ENCODE data around the gene CCBE1.

- TF ChIP-seq CTCF (IDR thresholded peaks at IDR 0.05; ENCODE audit: insufficient read depth, low read length, poor library complexity, severe bottlenecking) (no peak), EZH2phosphoT487 (conservative IDR thresholded peaks at IDR 0.05; ENCODE audit: low read length) (no peak)
Observed at GRCh38 chr18:59484131-59484530, 213.1 kb downstream of the CCBE1 start.

All from SU-DHL-6 (cell line).